ENCODE results near the gene BICRA. TPM values are rescaled to one million over a fixed set of nuclear protein-coding genes. Genes with fewer than 3 reads are reported as not detected.
A peak's percentile ranks its signal among the peaks of the same experiment; 100 is the strongest.
"Not testable (repeated sequence)": the region's sequence is repeated elsewhere in the genome, so short reads cannot be mapped to it uniquely, and the experiment has no call there.

Gene BICRA
- total and polyA plus RNA-seq, 12 donors = 1.8 to 24.6 (median 9.0) TPM

DNA sequence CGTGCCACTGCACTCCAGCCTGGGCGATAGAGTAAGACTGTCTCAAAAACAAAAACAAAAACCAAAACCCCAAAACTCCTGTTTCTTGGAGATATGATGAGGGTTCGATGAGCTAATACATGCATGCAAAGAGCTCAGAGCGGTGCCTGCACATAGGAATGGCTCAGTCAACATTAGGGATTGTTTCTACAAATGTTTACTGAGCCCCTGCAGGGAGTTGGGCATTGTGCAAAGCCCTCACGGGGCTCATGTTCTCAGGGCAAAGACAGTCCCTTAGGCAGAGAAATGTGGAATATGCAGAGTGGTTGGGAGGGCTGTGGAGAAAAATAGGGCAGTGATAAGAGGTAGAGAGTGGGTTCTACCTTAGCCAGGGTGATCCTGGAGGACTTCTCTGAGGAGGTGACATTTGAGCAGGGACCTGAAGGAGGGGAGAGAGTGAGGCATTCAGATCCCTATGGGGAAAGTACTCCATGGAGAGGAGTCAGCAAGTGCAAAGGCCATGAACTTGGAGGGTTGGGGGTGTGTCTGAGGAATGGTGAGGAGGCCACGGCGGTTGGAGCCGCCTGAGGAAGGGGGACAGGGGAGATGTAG lies 102.8 kb downstream of the BICRA start:
- WGBS, 4 donors = 73 to 82% (median 79%) methylated on average over 8 of the region's 8 CpGs
- TF ChIP-seq, protein P1, sequence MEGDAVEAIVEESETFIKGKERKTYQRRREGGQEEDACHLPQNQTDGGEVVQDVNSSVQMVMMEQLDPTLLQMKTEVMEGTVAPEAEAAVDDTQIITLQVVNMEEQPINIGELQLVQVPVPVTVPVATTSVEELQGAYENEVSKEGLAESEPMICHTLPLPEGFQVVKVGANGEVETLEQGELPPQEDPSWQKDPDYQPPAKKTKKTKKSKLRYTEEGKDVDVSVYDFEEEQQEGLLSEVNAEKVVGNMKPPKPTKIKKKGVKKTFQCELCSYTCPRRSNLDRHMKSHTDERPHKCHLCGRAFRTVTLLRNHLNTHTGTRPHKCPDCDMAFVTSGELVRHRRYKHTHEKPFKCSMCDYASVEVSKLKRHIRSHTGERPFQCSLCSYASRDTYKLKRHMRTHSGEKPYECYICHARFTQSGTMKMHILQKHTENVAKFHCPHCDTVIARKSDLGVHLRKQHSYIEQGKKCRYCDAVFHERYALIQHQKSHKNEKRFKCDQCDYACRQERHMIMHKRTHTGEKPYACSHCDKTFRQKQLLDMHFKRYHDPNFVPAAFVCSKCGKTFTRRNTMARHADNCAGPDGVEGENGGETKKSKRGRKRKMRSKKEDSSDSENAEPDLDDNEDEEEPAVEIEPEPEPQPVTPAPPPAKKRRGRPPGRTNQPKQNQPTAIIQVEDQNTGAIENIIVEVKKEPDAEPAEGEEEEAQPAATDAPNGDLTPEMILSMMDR (IDR thresholded peaks at IDR 0.05) = no peak
- no peak for TF ChIP-seq POLR2A (IDR thresholded peaks at IDR 0.05)
- H3K9me3 ChIP-seq (replicated peaks in 1 of 3) = no peaks in the 10 kb centered on the region
- peaks cover 10 to 16% of the 10 kb centered on the region in 2 donors for H3K4me1 ChIP-seq (replicated peaks in 1 of 2)
- no peak overlapping the region for H3K4me3 ChIP-seq
- DNase-seq = no peak
- peaks cover 0 to 2% of the 10 kb centered on the region in 2 donors for H3K36me3 ChIP-seq (replicated peaks in 1 of 2)
- intact Hi-C loops (cut with DNase I) = loop anchor here in 1 of 2 donors (2.0 to 5.0 kb wide), 2 partner anchors 31 to 76 kb away; no protein-coding TSS in a partner anchor
- no peaks in the 10 kb centered on the region for H3K27me3 ChIP-seq
- no peak overlapping the region for H3K27ac ChIP-seq

DNA sequence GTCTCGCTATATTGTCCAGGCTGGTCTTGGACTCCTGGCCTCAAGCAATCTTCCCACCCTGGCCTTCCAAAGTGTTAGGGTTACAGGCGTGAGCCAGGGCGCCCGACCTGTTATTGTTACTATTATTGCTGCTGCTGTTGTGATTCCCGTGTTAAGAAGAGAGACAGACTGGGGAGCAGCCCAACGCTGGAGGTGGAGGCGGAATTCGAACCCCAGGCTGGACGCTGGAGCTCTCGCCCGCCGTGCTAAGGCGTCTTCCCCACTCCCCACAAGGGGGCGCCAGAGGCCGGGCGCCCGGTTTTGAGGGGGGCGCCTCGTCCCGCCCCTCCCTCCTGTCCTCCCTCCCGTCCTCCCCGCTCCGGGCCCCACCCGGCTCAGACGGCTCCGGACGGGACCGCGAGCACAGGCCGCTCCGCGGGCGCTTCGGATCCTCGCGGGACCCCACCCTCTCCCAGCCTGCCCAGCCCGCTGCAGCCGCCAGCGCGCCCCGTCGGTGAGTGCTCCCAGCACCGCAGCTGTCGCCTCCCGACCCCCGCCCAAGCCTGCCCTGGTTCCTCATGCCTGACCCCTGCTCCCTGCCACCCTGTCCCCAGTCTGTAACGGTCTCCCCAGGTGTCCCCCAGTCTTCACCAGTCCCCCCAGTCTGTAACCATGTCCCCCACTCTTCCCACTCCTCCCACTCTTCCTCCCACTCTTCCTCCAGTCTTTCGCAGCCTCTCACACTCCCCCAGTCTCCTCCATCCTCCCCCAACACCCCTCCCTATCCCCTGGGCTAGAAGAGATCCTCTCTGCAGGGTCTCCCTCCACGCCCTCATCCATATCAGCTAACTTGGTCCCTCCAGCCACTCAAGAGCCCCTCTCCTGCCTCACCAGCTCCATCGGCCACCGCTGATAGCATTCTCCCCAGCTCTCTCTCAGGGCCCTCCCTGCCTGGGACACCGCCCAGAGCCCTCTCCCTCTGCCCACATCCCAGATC lies 104.4 kb downstream of the BICRA start, which contains the start of gene EHD2:
Gene EHD2, plus strand, starts transcription at position 377 of the 976 bp plus-strand sequence. CDS start 3,191 bp downstream, outside the sequence.
- H3K27me3 ChIP-seq = no peaks in the 10 kb centered on the region
- 6 to 16% (median 9%) methylated on average over 11 to 52 of the region's 52 CpGs for WGBS, 4 donors
- H3K9me3 ChIP-seq (replicated peaks in 1 of 3) = no peaks in the 10 kb centered on the region
- peaks cover 19 to 20% of the 10 kb centered on the region in 2 donors for H3K4me1 ChIP-seq (replicated peaks in 1 of 2)
- H3K27ac ChIP-seq = peak within 1 kb of the TSS; percentile 21 to 86 (median 77)
- peak; percentile 68 to 82 (median 71) for DNase-seq
- H3K36me3 ChIP-seq (replicated peaks in 1 of 2) = peaks cover 0 to 11% of the 10 kb centered on the region in 2 donors
- intact Hi-C loops (cut with DNase I) = loop anchor here in 1 of 2 donors (2.0 to 5.0 kb wide), 2 partner anchors 29 to 74 kb away; no protein-coding TSS in a partner anchor
- peak within 1 kb of the TSS; percentile 26 to 78 (median 54) for H3K4me3 ChIP-seq
- TF ChIP-seq, protein P1 (IDR thresholded peaks at IDR 0.05) = peak; percentile 88 to 99 (median 96)
- peak; percentile 29 to 73 for TF ChIP-seq POLR2A (IDR thresholded peaks at IDR 0.05)

DNA sequence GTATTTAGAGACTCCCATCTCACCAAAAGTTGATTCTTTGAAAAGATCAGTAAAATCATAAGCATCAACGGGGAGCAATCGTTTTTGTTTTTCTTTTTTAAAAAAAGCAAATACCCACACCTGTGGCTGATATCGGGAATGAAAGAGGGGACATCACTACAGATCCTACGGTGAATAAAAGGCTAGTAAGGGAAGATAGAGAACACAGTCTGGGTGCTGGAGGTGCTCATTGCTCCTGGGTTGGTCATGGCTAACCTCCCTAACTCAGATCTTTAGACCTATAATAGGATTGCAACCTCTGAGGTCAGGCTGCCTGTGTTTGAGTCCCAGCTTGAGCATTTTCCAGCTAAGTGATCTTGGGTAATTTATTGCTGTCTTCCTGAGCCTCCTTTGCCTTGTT lies 105.4 kb downstream of the BICRA start:
- 87 to 97% (median 91%) methylated on average over 4 of the region's 4 CpGs for WGBS, 4 donors
- Histone ChIP-seq H3K27me3 (no peaks in the 10 kb centered on the region), H3K27ac (no peak overlapping the region), H3K36me3 (replicated peaks in 1 of 2) (peaks cover 0 to 11% of the 10 kb centered on the region in 2 donors), H3K9me3 (replicated peaks in 1 of 3) (no peaks in the 10 kb centered on the region), H3K4me3 (peak overlapping the region in 1 of 4 donors; percentile 75), H3K4me1 (replicated peaks in 1 of 2) (peaks cover 25 to 30% of the 10 kb centered on the region in 2 donors)
- no peak for DNase-seq
- intact Hi-C loops (cut with DNase I) = loop anchor here in 1 of 2 donors (5.0 kb wide), 1 partner anchor 73 kb away; no protein-coding TSS in a partner anchor
- TF ChIP-seq, protein P1 (IDR thresholded peaks at IDR 0.05) = no peak
- TF ChIP-seq POLR2A (IDR thresholded peaks at IDR 0.05) = no peak

DNA sequence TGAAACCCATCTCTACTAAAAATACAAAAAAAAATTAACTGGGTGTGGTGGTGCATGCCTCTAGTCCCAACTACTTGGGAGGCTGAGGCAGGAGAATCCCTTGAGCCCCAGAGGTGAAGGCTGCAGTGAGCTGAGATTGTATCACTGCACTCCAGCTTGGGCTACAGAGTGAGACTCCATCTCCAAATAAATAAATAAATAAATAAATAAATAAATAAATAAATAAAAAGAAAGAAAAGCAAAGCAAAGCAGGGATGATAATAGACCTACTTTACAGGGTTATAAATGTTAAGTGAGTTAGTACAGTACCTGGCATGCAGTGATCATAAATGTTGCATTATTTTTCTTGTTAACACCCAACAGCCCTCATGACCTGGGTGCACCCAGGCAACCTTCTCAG lies 105.9 kb downstream of the BICRA start:
- not testable (repeated sequence) for H3K9me3 ChIP-seq (replicated peaks in 1 of 3); H3K27ac ChIP-seq; DNase-seq; H3K27me3 ChIP-seq
- H3K36me3 ChIP-seq (replicated peaks in 1 of 2) = peaks cover 0 to 11% of the 10 kb centered on the region in 2 donors
- H3K4me1 ChIP-seq (replicated peaks in 1 of 2) = peaks cover 30 to 35% of the 10 kb centered on the region in 2 donors
- H3K4me3 ChIP-seq = peak overlapping the region in 1 of 4 donors; percentile 75
- intact Hi-C loops (cut with DNase I) = loop anchor here in 1 of 2 donors (5.0 kb wide), 1 partner anchor 72 kb away; no protein-coding TSS in a partner anchor

Measured in adrenal gland (tissue), 12 donors.